GM10248 (cell line): Measurements from ENCODE around the gene CYP2F1.

Source experiments
- CTCF ChIA-PET: fragments of 300-600 bp; sonication (Branson Sonifier 250); formaldehyde crosslinking; extraction: SDS; loops from one replicate; lab custom pipeline; 2021; ENCODE audit warnings: antibody characterized with exemption; lab: Yijun Ruan, JAX
- POLR2A ChIA-PET: fragments of 350-650 bp; sonication (Branson Sonifier 250); formaldehyde crosslinking; extraction: SDS; loops from one replicate; lab custom pipeline; 2020; ENCODE audit warnings: antibody characterized with exemption; lab: Yijun Ruan, JAX
- DNase-seq: peaks from one replicate; pipeline ENCODE4 v3.0.0; 2012; ENCODE audit errors: extremely low spot score
- CTCF ChIP-seq: IDR thresholded peaks from 2 replicates; pipeline ENCODE4 v1.5.1; 2012; ENCODE audit warnings: mild to moderate bottlenecking, low read depth; ENCODE audit errors: extremely low read depth, missing control alignments, control extremely low read depth

The CYP2F1 gene

GRCh38 chr19:41161903-41162302 is 47.7 kb downstream of the CYP2F1 start:
- POLR2A ChIA-PET = no interaction called here

DNA sequence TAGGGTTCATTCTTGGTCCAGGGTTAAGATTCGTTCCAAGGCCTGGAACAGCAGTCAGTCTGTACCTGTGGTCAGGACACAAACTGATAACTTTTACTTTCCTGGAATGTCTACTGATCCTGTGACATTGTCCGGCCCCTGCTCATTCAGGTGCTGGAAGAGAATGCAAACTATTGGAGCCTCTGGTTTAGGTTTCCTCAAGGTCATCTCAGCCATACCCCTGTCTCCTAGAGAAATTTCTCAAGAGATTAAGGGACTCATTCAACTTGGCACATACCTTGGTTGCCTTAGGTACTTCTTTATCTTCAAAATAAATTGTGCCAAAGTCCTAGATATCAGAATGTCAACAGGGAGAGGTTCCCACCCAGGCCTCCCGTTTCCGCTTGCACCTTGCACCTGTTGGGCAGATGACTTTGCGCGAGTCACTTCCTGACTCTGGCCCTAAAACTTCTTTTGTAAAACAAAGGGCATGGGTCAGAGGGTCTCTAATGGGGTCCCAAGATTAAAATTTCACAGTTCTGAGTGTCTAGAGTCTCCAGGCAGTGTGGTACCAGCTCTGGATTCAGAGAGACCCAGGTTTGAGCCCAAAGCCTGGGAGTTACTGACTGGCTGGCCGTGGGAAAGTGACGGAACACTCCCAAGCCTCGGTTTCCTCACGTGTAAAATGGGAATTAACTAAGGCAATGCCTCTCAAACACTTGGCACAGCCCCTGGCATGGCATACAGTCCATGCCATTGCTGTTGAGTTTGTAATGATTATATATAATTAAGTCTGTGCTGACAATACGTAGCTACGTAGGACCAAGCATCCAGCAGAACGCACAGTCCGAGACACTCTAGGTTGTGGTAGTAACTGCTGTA is 52.9 kb downstream of the CYP2F1 start:
- DNase-seq = no peak
- ChIA-PET CTCF (interaction anchor here (0.6 kb wide), 1 partner anchor 77 kb away, joined by 3 read pairs; no protein-coding TSS in a partner anchor), POLR2A (no interaction called here)
- TF ChIP-seq CTCF = no peak

More at GRCh38 chr19:41161903-41162302, 47.7 kb downstream of the CYP2F1 start:
- no peak for DNase-seq
- CTCF ChIA-PET = no interaction called here
- no peak for TF ChIP-seq CTCF

- no peak for TF ChIP-seq CTCF
- DNase-seq = no peak
- ChIA-PET CTCF (no interaction called here), POLR2A (no interaction called here)
Measured at GRCh38 chr19:41172297-41173164, 58.3 kb downstream of the CYP2F1 start.

DNA sequence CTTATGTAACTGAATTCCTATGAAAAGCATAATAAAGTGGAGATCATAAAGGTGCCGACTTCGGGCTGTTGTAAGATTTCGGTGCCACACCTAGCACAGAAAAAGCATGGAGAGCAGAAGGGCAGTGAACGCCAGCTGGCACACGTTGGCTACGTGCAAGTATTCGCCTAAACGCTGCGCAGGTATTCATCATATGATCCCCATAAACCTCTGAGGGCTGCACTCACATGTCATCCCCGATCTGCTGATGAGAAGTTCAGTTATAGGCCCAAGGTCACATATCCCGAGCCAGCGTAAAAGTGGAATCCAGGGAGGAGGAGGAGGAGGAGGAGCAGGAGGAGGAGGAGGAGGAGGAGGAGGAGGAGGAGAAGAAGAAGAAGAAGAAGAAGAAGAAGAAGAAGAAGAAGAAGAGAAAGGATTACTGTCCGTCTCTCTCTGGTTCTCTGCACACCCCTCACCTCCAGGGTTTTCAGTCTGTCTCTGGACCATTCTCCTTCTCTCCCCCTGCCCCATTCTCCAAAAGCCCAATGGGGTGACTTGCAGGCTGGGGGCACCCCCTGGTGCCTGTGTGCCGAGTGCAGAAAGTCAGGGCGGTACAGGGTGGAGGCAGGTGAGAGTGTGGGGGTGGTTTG is 60.2 kb downstream of the CYP2F1 start:
- POLR2A ChIA-PET = no interaction called here
- no peak for TF ChIP-seq CTCF
- no peak for DNase-seq
- CTCF ChIA-PET = no interaction called here

- ChIA-PET CTCF (interaction anchor here (1.3 kb wide), 1 partner anchor 388 kb away, joined by 3 read pairs; no protein-coding TSS in a partner anchor), POLR2A (no interaction called here)
- TF ChIP-seq CTCF = no peak
- no peak for DNase-seq
Measured at GRCh38 chr19:41175801-41176777, 61.9 kb downstream of the CYP2F1 start.
